ENCODE data around the gene COTL1. TPM values are rescaled to one million over a fixed set of nuclear protein-coding genes. Genes with fewer than 3 reads are reported as not detected.

COTL1 gene, protein sequence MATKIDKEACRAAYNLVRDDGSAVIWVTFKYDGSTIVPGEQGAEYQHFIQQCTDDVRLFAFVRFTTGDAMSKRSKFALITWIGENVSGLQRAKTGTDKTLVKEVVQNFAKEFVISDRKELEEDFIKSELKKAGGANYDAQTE
- total RNA-seq (ENCODE audit: low replicate concordance) = 75.6 and 179 TPM in 2 replicates
- long read RNA-seq, partial matches to known transcripts = 1 of 17 reads
- long read RNA-seq, other reads (novel, unspliced or antisense) = 11 of 17 reads

DNA sequence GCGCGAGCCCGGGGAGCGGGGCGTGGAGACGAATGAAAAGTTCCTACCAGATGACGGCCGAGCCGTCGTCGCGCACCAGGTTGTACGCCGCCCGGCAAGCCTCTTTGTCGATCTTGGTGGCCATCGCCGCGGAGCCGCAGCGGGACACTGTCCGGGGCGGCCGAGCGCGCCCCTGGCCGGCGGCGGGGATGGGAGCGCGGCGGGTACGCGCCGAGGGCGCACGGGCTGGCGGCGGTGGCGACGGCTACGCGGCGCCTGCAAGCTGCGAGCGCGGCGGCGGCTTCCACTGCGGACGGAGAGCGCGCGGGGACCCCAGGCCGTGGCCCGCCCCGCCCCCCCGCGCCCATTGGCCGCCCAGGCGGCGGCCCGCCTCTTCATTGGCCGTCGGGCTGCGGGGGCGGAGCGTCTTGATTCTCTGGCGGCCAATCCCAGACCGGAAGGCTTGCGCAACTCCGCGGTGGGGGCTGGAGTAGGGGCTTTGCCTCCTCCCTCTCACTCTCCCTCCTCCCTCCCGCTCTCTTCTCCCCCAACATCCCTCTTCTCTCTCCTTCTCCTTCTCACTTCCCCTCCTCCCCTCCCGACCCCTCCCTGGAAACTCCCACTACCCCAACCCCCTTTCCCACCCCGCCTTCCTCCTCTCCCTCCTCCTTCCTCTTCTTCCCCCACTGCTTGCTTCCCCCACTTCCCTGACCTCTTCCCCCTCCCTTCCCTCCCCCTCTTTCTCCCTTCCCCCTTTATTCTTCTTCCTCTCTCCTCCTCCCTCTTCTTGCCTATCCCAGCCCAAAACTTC is at the start of gene COTL1:
Gene COTL1, minus strand, starts transcription at position 288 of the 790 bp plus-strand sequence. Its CDS starts 164 bp downstream, at position 124.
- peak; percentile 93 for DNase-seq (ENCODE audit: extremely low spot score, unreplicated experiment)
- H3K4me1 Mint-ChIP-seq (ENCODE audit: unreplicated experiment) = peaks cover 44% of the 10 kb centered on the region
- no peaks in the 10 kb centered on the region for H3K9me3 Mint-ChIP-seq
- peak within 1 kb of the TSS; percentile 97 for H3K4me3 Mint-ChIP-seq
- H3K36me3 Mint-ChIP-seq = peaks cover 8% of the 10 kb centered on the region
- H3K27ac Mint-ChIP-seq = peak within 1 kb of the TSS; percentile 88
- TF ChIP-seq, protein P1, sequence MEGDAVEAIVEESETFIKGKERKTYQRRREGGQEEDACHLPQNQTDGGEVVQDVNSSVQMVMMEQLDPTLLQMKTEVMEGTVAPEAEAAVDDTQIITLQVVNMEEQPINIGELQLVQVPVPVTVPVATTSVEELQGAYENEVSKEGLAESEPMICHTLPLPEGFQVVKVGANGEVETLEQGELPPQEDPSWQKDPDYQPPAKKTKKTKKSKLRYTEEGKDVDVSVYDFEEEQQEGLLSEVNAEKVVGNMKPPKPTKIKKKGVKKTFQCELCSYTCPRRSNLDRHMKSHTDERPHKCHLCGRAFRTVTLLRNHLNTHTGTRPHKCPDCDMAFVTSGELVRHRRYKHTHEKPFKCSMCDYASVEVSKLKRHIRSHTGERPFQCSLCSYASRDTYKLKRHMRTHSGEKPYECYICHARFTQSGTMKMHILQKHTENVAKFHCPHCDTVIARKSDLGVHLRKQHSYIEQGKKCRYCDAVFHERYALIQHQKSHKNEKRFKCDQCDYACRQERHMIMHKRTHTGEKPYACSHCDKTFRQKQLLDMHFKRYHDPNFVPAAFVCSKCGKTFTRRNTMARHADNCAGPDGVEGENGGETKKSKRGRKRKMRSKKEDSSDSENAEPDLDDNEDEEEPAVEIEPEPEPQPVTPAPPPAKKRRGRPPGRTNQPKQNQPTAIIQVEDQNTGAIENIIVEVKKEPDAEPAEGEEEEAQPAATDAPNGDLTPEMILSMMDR (conservative IDR thresholded peaks at IDR 0.05) = no peak
- H3K27me3 Mint-ChIP-seq = peaks cover 6% of the 10 kb centered on the region

DNA sequence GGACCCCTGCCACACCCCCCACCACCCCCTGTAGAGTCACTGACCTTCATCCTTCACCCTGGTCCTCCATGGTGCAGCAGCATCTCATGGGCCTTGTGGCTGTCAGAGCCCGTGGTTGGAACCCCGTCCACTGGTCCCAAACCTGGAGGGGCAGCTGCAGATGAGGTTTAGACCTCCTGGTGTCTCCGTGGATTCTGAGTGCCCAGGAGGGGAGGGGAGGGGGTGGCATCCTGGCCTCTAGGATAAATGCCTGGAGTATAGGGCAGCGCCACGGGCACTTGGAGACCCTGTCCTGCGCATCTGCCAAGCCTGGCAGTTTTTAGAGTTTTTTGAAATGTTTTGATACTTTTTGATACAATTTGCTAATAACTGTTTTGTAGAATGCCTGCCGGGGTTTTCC is 48.0 kb upstream of the COTL1 start:
- Mint-ChIP-seq H3K27ac (no peak overlapping the region), H3K36me3 (peaks cover 16% of the 10 kb centered on the region), H3K4me3 (no peak overlapping the region), H3K4me1 (ENCODE audit: unreplicated experiment) (peaks cover 17% of the 10 kb centered on the region), H3K27me3 (no peaks in the 10 kb centered on the region), H3K9me3 (no peaks in the 10 kb centered on the region)
- TF ChIP-seq, protein P1 (conservative IDR thresholded peaks at IDR 0.05) = no peak
- no peak for DNase-seq (ENCODE audit: extremely low spot score, unreplicated experiment)

DNA sequence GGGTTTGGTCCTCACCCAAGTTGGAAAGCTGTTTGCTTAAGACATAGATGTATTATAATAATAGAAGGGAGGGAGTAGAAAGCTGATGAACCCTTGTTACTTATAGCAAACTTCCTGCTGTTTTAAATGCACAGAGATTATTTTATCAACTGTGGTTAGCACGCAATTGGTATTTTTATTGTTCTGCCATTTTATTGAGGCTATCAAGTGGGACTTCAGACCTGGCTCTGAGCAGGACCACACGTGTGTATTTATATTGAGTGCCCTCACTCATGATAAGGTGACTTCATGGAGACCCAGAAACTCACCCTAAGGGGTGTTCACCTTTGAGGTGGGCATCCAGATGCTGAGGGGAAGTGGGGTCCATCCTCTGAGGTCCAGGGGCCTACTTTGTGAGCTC is 47.5 kb upstream of the COTL1 start:
- H3K27me3 Mint-ChIP-seq = no peaks in the 10 kb centered on the region
- DNase-seq (ENCODE audit: extremely low spot score, unreplicated experiment) = no peak
- H3K27ac Mint-ChIP-seq = no peak overlapping the region
- no peak overlapping the region for H3K4me3 Mint-ChIP-seq
- H3K9me3 Mint-ChIP-seq = no peaks in the 10 kb centered on the region
- TF ChIP-seq, protein P1 (conservative IDR thresholded peaks at IDR 0.05) = no peak
- H3K4me1 Mint-ChIP-seq (ENCODE audit: unreplicated experiment) = peaks cover 17% of the 10 kb centered on the region
- peaks cover 16% of the 10 kb centered on the region for H3K36me3 Mint-ChIP-seq

DNA sequence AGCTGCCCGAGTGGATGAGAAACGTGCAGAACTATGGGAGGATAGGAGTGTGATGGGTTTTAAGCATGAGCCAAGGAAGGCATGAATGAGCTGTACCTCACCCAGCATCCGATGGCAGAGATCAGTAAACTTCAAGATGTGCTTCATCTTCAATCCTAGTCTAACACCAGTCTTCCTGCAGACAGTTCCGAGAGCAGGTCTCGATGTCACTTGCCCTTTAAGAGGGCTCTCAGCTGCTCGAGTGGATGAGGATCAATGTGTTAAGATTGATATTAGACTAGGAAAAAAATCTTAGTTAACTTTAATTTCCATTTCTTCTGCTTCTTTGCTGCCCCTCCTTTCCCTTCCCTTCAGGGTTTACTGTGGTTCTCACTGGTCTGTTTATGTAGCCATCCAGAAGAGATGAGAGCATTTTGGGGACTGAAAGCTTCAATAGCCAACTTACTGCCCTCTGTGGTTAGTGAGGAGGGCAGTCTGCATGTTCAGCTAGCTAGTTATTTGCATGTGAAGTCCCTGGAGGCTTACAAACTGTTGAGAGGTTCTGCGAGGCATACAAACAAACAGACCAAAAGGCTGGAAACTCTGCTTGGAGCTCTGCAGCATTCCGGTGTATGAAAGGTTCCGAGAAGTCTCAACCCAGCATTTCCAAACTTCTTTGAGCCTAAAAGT is 45.7 kb upstream of the COTL1 start:
- Mint-ChIP-seq H3K9me3 (no peaks in the 10 kb centered on the region), H3K27ac (no peak overlapping the region), H3K4me3 (no peak overlapping the region), H3K4me1 (ENCODE audit: unreplicated experiment) (peaks cover 17% of the 10 kb centered on the region), H3K27me3 (no peaks in the 10 kb centered on the region), H3K36me3 (peaks cover 21% of the 10 kb centered on the region)
- TF ChIP-seq, protein P1 (conservative IDR thresholded peaks at IDR 0.05) = no peak
- DNase-seq (ENCODE audit: extremely low spot score, unreplicated experiment) = no peak

DNA sequence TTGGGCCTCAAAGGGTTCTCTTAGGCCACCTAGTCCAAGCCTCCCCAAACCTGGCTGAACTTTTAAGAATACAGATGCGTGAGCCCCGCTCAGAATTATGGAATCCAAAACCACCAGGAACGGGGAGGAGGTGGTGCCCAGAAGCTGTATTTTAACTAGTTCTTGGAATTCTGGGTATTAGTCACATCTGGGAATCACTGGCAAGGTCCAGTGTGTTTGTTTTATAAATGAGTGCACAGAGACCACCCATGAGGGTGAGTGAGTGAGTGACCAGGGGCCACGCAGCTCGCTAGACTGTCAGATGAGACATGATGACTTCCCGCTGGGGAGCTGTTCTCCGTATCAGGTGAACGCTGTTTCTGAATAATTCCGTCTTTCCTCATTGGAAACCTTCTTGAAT is 44.6 kb upstream of the COTL1 start:
- Mint-ChIP-seq H3K27me3 (no peaks in the 10 kb centered on the region), H3K4me1 (ENCODE audit: unreplicated experiment) (peaks cover 12% of the 10 kb centered on the region), H3K4me3 (no peak overlapping the region), H3K36me3 (peaks cover 22% of the 10 kb centered on the region), H3K27ac (no peak overlapping the region), H3K9me3 (no peaks in the 10 kb centered on the region)
- no peak for DNase-seq (ENCODE audit: extremely low spot score, unreplicated experiment)
- TF ChIP-seq, protein P1 (conservative IDR thresholded peaks at IDR 0.05) = no peak

Measured in type B pancreatic cell (in vitro differentiated cells).